Testis (tissue), 3 donors: ENCODE measurements around the gene CST4. TPM values are rescaled to one million over a fixed set of nuclear protein-coding genes. Genes with fewer than 3 reads are reported as not detected.
"Not testable (repeated sequence)": the region's sequence is repeated elsewhere in the genome, so short reads cannot be mapped to it uniquely, and the experiment has no call there.

ENCODE experiments used
- DNase-seq: peaks from one replicate; pipeline ENCODE4 v3.0.0-alpha.2; 2019
- H3K27ac ChIP-seq, 2 donors: fragments of 200-600 bp; sonication (generic); one replicate each; pipeline ENCODE4 v1.5.1; 2019
- H3K27me3 ChIP-seq: fragments of 200-600 bp; sonication (generic); one replicate; pipeline ENCODE4 v1.5.1; 2019
- H3K36me3 ChIP-seq: fragments of 200-600 bp; sonication (generic); one replicate; pipeline ENCODE4 v1.5.1; 2017; ENCODE audit warnings: low read depth; ENCODE audit errors: missing control alignments
- H3K4me1 ChIP-seq: fragments of 200-600 bp; sonication (generic); one replicate; pipeline ENCODE4 v1.5.1; 2019
- H3K4me3 ChIP-seq, 2 donors: fragments of 200-600 bp; sonication (generic); one replicate each; pipeline ENCODE4 v1.5.1; 2017 to 2019
- H3K9me3 ChIP-seq: fragments of 200-600 bp; sonication (generic); one replicate; pipeline ENCODE4 v1.5.1; 2017
- POLR2A ChIP-seq: fragments of 450-650 bp; IDR thresholded peaks from one replicate; pipeline ENCODE4 v1.6.1; 2017; ENCODE audit warnings: antibody characterized with exemption, mild to moderate bottlenecking, moderate library complexity
- WGBS, 2 donors: methylation state at CpG; one replicate each; pipeline ENCODE4 v1.1.5; 2018; 5-methylcytosine and 5-hydroxymethylcytosine counted together
- intact Hi-C: fragments of 100-400 bp; cut with DNase I; formaldehyde crosslinking; loops from one replicate; pipeline ENCODE4 v1.15.1; 2023; ENCODE audit warnings: low total_unique reads
- polyA plus RNA-seq: library from polyadenylated mRNA; stranded (reverse); fragments of 350-450 nt; fragmentation: Illumina TruSeq; extraction: RNeasy Lipid Tissue Mini Kit (QIAGEN cat#74804); gene quantifications from one replicate; pipeline ENCODE4 v1.2.3, GENCODE V29; 2014; ENCODE audit warnings: low read depth, low replicate concordance; ENCODE audit not compliant: insufficient read depth
- total RNA-seq, 2 donors: library from RNA; depleted of rRNA; stranded (reverse); fragments of >200 nt; gene quantifications; one replicate each; pipeline ENCODE4 v1.2.3, GENCODE V29; 2016
- TF ChIP-seq, protein P1 (sequence below), 3 experiments: fragments of 450-650 bp in 2 of 3; fragments of 200-600 bp in 1 of 3; sonication (generic) in 1 of 3; IDR thresholded peaks; one replicate each; pipeline ENCODE4 v1.5.1; 2016 to 2019; ENCODE audit warnings: antibody characterized with exemption in 3 of 3, mild to moderate bottlenecking in 2 of 3, moderate library complexity in 1 of 3

Gene CST4
- total and polyA plus RNA-seq, 3 donors from 2014 or later = not detected

- DNase-seq = no peak
- H3K27me3 ChIP-seq = no peaks in the 10 kb centered on the region
- H3K4me3 ChIP-seq = no peak overlapping the region
- TF ChIP-seq, protein P1, sequence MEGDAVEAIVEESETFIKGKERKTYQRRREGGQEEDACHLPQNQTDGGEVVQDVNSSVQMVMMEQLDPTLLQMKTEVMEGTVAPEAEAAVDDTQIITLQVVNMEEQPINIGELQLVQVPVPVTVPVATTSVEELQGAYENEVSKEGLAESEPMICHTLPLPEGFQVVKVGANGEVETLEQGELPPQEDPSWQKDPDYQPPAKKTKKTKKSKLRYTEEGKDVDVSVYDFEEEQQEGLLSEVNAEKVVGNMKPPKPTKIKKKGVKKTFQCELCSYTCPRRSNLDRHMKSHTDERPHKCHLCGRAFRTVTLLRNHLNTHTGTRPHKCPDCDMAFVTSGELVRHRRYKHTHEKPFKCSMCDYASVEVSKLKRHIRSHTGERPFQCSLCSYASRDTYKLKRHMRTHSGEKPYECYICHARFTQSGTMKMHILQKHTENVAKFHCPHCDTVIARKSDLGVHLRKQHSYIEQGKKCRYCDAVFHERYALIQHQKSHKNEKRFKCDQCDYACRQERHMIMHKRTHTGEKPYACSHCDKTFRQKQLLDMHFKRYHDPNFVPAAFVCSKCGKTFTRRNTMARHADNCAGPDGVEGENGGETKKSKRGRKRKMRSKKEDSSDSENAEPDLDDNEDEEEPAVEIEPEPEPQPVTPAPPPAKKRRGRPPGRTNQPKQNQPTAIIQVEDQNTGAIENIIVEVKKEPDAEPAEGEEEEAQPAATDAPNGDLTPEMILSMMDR (IDR thresholded peaks at IDR 0.05) = no peak
- TF ChIP-seq POLR2A = no peak
- no peak overlapping the region for H3K27ac ChIP-seq
- H3K36me3 ChIP-seq = no peaks in the 10 kb centered on the region
- intact Hi-C loops = no loop called here
- H3K9me3 ChIP-seq = no peaks in the 10 kb centered on the region
- peaks cover 12% of the 10 kb centered on the region for H3K4me1 ChIP-seq
- 93 to 95% methylated on average over 6 of the region's 6 CpGs for WGBS, 2 donors
These were observed 27.8 kb downstream of the CST4 start for GRCh38 chr20:23661002-23661429.

- peak overlapping the region in 1 of 2 donors; percentile 29 for H3K27ac ChIP-seq
- H3K27me3 ChIP-seq = no peaks in the 10 kb centered on the region
- H3K4me3 ChIP-seq = no peak overlapping the region
- WGBS, 2 donors = 47 to 49% methylated on average over 8 of the region's 8 CpGs
- H3K9me3 ChIP-seq = no peaks in the 10 kb centered on the region
- TF ChIP-seq, protein P1 (IDR thresholded peaks at IDR 0.05) = no peak
- TF ChIP-seq POLR2A = no peak
- H3K36me3 ChIP-seq = no peaks in the 10 kb centered on the region
- no peak for DNase-seq
- peaks cover 19% of the 10 kb centered on the region for H3K4me1 ChIP-seq
- intact Hi-C loops = no loop called here
These were observed 28.6 kb downstream of the CST4 start for GRCh38 chr20:23659989-23660837.

GRCh38 chr20:23659610-23659988 lies 29.2 kb downstream of the CST4 start:
- DNase-seq, intact Hi-C loops, H3K4me3 ChIP-seq, H3K9me3 ChIP-seq, H3K27me3 ChIP-seq, H3K27ac ChIP-seq, H3K36me3 ChIP-seq: not testable (repeated sequence)
- peaks cover 21% of the 10 kb centered on the region for H3K4me1 ChIP-seq
- 87 to 98% methylated on average over 2 of the region's 2 CpGs for WGBS, 2 donors

GRCh38 chr20:23658989-23659609 lies 29.7 kb downstream of the CST4 start:
- WGBS, 2 donors = 80 to 84% methylated on average over 8 of the region's 8 CpGs
- H3K4me3 ChIP-seq = no peak overlapping the region
- H3K27me3 ChIP-seq = no peaks in the 10 kb centered on the region
- TF ChIP-seq, protein P1 (IDR thresholded peaks at IDR 0.05) = no peak
- TF ChIP-seq POLR2A = no peak
- H3K9me3 ChIP-seq = no peaks in the 10 kb centered on the region
- peaks cover 25% of the 10 kb centered on the region for H3K4me1 ChIP-seq
- H3K27ac ChIP-seq = no peak overlapping the region
- no peaks in the 10 kb centered on the region for H3K36me3 ChIP-seq
- intact Hi-C loops = no loop called here
- no peak for DNase-seq

DNA sequence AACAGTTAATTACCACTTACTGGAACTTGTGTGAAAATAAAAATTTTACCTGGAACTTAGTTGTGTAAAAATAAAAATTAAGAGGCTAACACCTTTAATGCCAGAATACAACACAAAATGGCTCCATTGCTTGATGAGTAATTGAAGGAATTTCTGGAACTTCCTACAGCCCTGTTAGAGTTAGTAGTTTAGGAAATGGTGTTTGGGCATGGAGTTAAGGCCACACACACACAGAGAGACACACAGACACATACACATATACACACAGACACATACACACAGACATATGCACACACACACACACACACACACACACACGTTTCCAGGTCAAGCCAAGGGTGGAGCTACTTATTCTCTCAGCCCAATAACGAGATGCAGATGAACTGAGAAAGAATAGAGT lies 30.5 kb downstream of the CST4 start:
- Histone ChIP-seq H3K4me1 (peaks cover 25% of the 10 kb centered on the region), H3K36me3 (no peaks in the 10 kb centered on the region), H3K27ac (no peak overlapping the region), H3K9me3 (no peaks in the 10 kb centered on the region), H3K4me3 (no peak overlapping the region), H3K27me3 (no peaks in the 10 kb centered on the region)
- intact Hi-C loops = no loop called here
- no peak for TF ChIP-seq POLR2A
- TF ChIP-seq, protein P1 (IDR thresholded peaks at IDR 0.05) = no peak
- WGBS, 2 donors = 73 to 78% methylated on average over 2 of the region's 2 CpGs
- no peak for DNase-seq
